GM20000 (cell line): ENCODE results near the gene PPHLN1.
A peak's percentile ranks its signal among the peaks of the same experiment; 100 is the strongest.

ENCODE experiments used
- DNase-seq: peaks from one replicate; pipeline ENCODE4 v3.0.0; 2012; ENCODE audit warnings: low spot score
- CTCF ChIP-seq: IDR thresholded peaks from 2 replicates; pipeline ENCODE4 v1.5.1; 2012; ENCODE audit warnings: mild to moderate bottlenecking, control low read depth; ENCODE audit errors: extremely low read depth, missing control alignments

PPHLN1 gene

GRCh38 chr12:42299392-42300308 lies 26.3 kb upstream of the PPHLN1 start:
- DNase-seq, result peak; percentile 55
- no peak for TF ChIP-seq CTCF

- no peak for DNase-seq
- TF ChIP-seq CTCF, result no peak
These were observed 19.7 kb upstream of the PPHLN1 start for GRCh38 chr12:42306297-42306696.

GRCh38 chr12:42308390-42308789 lies 17.6 kb upstream of the PPHLN1 start:
- TF ChIP-seq CTCF, result no peak
- no peak for DNase-seq

GRCh38 chr12:42309996-42310395 lies 16.0 kb upstream of the PPHLN1 start:
- DNase-seq, result no peak
- TF ChIP-seq CTCF, result no peak

GRCh38 chr12:42315108-42315507 lies 10.9 kb upstream of the PPHLN1 start:
- no peak for DNase-seq
- TF ChIP-seq CTCF, result no peak

- no peak for DNase-seq
- no peak for TF ChIP-seq CTCF
These were observed 5.2 kb upstream of the PPHLN1 start for GRCh38 chr12:42320796-42321195.

- TF ChIP-seq CTCF, result no peak
- DNase-seq, result no peak
These were observed 3.4 kb upstream of the PPHLN1 start for GRCh38 chr12:42322567-42322966.
